Small intestine (tissue), 7 donors: Measurements from ENCODE around the gene RBM39. TPM values are rescaled to one million over a fixed set of nuclear protein-coding genes. Genes with fewer than 3 reads are reported as not detected.
"Not testable (repeated sequence)": the region's sequence is repeated elsewhere in the genome, so short reads cannot be mapped to it uniquely, and the experiment has no call there.

ENCODE experiments used
- DNase-seq, 2 donors: peaks; one replicate each; pipeline versions ENCODE4 v3.0.0 to v3.0.0-alpha.2; 2013
- FAIRE-seq: peaks from 2 replicates; lab custom pipeline; 2012; peaks lifted over from hg19 to GRCh38; lab: Jason Lieb, UNC
- H3K27ac ChIP-seq, 3 donors: one replicate each; pipeline ENCODE4 v1.5.1; 2013; ENCODE audit warnings: low read length in 2 of 3, mild to moderate bottlenecking in 2 of 3, control low read depth in 1 of 3, inconsistent platforms in 1 of 3, low read depth in 1 of 3, moderate library complexity in 1 of 3
- H3K27me3 ChIP-seq, 3 donors: one replicate each; pipeline ENCODE4 v1.6.1; 2013; ENCODE audit warnings: low read length in 3 of 3, inconsistent platforms in 1 of 3; ENCODE audit not compliant: control insufficient read depth in 3 of 3, insufficient read depth in 3 of 3
- H3K36me3 ChIP-seq, 3 donors: one replicate each; pipeline ENCODE4 v1.6.1; 2013; ENCODE audit warnings: low read length in 3 of 3, inconsistent platforms in 1 of 3, low read depth in 1 of 3, mild to moderate bottlenecking in 1 of 3, moderate library complexity in 1 of 3; ENCODE audit not compliant: control insufficient read depth in 3 of 3, insufficient read depth in 2 of 3
- H3K4me1 ChIP-seq, 3 donors: one replicate each; pipeline ENCODE4 v1.6.1; 2013; ENCODE audit warnings: low read length in 2 of 3, inconsistent platforms in 1 of 3, low read depth in 1 of 3, mild to moderate bottlenecking in 1 of 3, moderate library complexity in 1 of 3; ENCODE audit not compliant: control insufficient read depth in 3 of 3, insufficient read depth in 2 of 3
- H3K4me3 ChIP-seq, 3 donors: one replicate each; pipeline ENCODE4 v1.5.1; 2013; ENCODE audit warnings: low read length in 3 of 3, control low read depth in 1 of 3, inconsistent platforms in 1 of 3, low read depth in 1 of 3, mild to moderate bottlenecking in 1 of 3, moderate library complexity in 1 of 3
- H3K9me3 ChIP-seq, 2 donors: one replicate each; pipeline ENCODE4 v1.6.1; 2013; ENCODE audit warnings: low read depth in 1 of 2, low read length in 1 of 2; ENCODE audit not compliant: control insufficient read depth in 2 of 2, insufficient read depth in 1 of 2
- WGBS, 3 donors: extraction: QIAGEN DNeasy Blood & Tissue Kit; methylation state at CpG; one replicate each; pipeline ENCODE4 v1.1.7; 2013; 5-methylcytosine and 5-hydroxymethylcytosine counted together
- polyA plus RNA-seq, 4 donors: library from polyadenylated mRNA; stranded (reverse) in 3 of 4; unstranded in 1 of 4; fragments of 200-250 nt in 3 of 4; fragments of 120-200 nt in 1 of 4; gene quantifications; one replicate each; pipeline versions ENCODE4 v1.2.1 to v1.2.3, GENCODE V29; 2013
- donor health status: healthy with polysubstance abuse.
- donor health status: control.
- donor health status: control.
- donor health status: Bipolar disorder and iron deficiency.
- donor health status: healthy.

RBM39 gene
- polyA plus RNA-seq, 4 donors: 148 to 418 (median 215) TPM

- H3K9me3 ChIP-seq: no peaks in the 10 kb centered on the region
- peaks cover 23 to 50% (median 31%) of the 10 kb centered on the region in 3 donors for H3K36me3 ChIP-seq
- FAIRE-seq (no peak), DNase-seq (no peak)
- H3K4me1 ChIP-seq: peaks cover 0 to 2% (median 0%) of the 10 kb centered on the region in 3 donors
- no peaks in the 10 kb centered on the region for H3K27me3 ChIP-seq
- 77 to 82% (median 81%) methylated on average over 7 of the region's 7 CpGs for WGBS, 3 donors
- H3K4me3 ChIP-seq: no peak overlapping the region
- H3K27ac ChIP-seq: no peak overlapping the region
These were observed 12.7 kb downstream of the RBM39 start for GRCh38 chr20:35729283-35729807.

DNA sequence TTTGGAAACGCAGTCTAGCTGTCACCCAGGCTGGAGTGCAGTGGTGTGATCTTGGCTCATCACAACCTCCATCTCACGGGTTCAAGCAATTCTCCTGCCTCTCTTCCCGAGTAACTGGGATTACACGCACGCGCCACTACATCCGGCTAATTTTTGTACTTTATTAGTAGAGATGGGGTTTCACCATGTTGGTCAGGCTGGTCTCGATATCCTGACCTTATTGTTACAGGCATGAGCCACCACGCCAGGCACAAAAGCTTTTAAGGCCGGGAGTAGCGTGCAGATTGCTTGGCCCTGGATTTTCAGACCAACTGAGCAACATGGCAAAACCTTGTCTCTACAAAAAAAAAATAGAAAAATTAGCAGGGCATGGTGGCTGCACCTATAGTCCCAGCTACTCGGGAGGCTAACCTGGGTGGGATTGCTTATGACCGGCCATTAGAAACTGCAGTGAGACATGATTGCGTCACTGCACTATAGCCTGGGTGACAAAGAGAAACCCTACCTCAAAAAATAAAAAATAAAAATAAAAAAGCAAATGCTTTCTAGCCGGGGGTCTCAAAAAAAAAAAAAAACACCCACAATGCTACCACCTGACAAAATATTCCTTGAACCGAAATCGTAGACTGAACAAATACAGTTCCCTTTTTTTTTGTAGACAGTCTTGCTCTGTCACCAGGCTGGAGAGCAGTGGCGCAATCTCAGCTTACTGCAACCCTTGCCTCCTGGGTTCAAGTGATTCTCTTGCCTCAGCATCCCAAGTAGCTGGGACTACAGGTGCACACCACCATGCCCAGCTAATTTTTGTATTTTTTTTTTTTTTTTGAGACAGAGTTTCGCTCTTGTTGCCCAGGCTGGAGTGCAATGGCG is 15.0 kb downstream of the RBM39 start:
- Histone ChIP-seq H3K27ac (no peak overlapping the region), H3K36me3 (peaks cover 37 to 59% (median 38%) of the 10 kb centered on the region in 3 donors), H3K9me3 (no peaks in the 10 kb centered on the region), H3K4me1 (no peaks in the 10 kb centered on the region), H3K4me3 (no peak overlapping the region), H3K27me3 (no peaks in the 10 kb centered on the region)
- FAIRE-seq: no peak
- no peak for DNase-seq
- WGBS, 3 donors: 94 to 97% (median 94%) methylated on average over 19 to 20 of the region's 20 CpGs

GRCh38 chr20:35724321-35725230 is 17.5 kb downstream of the RBM39 start:
- FAIRE-seq: no peak
- DNase-seq: no peak
- H3K36me3 ChIP-seq: peaks cover 47 to 77% (median 52%) of the 10 kb centered on the region in 3 donors

DNA sequence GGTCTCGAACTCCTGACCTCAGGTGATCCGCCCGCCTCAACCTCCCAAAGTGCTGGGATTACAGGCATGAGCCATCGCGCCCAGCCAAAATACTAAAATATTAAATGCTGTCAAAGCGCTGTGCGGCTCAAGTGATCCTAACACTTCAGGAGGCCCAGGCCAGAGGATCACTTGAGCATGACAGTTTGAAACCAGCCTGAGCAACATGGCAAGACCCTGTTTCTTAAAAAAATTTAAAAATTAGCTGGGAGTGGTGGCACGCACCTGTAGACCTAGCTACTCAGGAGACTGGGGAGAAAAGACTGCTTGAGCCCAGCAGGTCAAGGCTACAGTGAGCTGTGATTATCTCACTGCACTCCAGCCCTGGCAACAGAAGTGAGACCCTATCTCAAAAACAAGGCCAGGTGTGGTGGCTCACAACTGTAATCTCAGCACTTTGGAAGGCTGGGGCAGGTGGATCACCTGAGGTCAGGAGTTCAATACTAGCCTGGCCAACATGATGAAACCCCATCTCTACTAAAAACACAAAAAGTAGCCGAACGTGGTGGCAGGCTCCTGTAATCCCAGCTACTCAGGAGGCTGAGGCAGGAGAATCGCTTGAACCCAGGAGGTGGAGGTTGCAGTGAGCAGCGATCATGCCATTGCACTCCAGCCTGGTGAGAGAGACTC is 18.3 kb downstream of the RBM39 start:
- DNase-seq, H3K4me3 ChIP-seq, H3K27me3 ChIP-seq, FAIRE-seq, H3K4me1 ChIP-seq, H3K9me3 ChIP-seq, H3K27ac ChIP-seq: not testable (repeated sequence)
- WGBS, 3 donors: 95 to 96% (median 95%) methylated on average over 12 of the region's 12 CpGs
- H3K36me3 ChIP-seq: peaks cover 46 to 84% (median 54%) of the 10 kb centered on the region in 3 donors

More at GRCh38 chr20:35724321-35725230, 17.5 kb downstream of the RBM39 start:
- no peaks in the 10 kb centered on the region for H3K4me1 ChIP-seq
- no peaks in the 10 kb centered on the region for H3K27me3 ChIP-seq
- H3K4me3 ChIP-seq: no peak overlapping the region
- no peaks in the 10 kb centered on the region for H3K9me3 ChIP-seq
- H3K27ac ChIP-seq: no peak overlapping the region
- 82 to 84% (median 84%) methylated on average over 13 of the region's 13 CpGs for WGBS, 3 donors

- peaks cover 47 to 84% (median 51%) of the 10 kb centered on the region in 3 donors for H3K36me3 ChIP-seq
- H3K4me1 ChIP-seq, H3K27ac ChIP-seq, H3K4me3 ChIP-seq, H3K27me3 ChIP-seq, H3K9me3 ChIP-seq, DNase-seq, FAIRE-seq: not testable (repeated sequence)
- WGBS, 3 donors: 86 to 90% (median 88%) methylated on average over 4 of the region's 4 CpGs
These were observed 18.8 kb downstream of the RBM39 start for GRCh38 chr20:35723275-35723639.

DNA sequence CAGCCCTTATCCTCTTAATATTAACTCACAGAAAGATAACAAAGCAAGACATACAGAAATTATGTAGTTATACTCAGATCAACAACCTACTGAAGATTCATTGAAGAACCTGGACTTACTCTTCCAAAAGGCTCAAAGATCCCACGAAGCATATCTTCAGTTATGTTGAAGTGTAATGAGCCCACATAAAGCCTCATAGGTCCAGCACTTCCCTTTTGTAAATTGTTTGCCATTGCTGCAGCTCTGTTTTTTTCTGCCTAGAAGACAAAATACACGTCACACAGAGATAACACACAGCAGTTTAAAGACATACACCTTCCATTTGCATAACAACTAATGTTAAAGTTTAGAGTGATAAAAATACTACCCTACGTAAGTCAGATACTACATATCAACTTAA is 20.4 kb downstream of the RBM39 start:
- Histone ChIP-seq H3K27ac (no peak overlapping the region), H3K4me1 (no peaks in the 10 kb centered on the region), H3K9me3 (no peaks in the 10 kb centered on the region), H3K27me3 (no peaks in the 10 kb centered on the region), H3K36me3 (peaks cover 50 to 83% (median 52%) of the 10 kb centered on the region in 3 donors), H3K4me3 (no peak overlapping the region)
- no peak for FAIRE-seq
- WGBS, 3 donors: 74 to 80% (median 80%) methylated on average over 3 of the region's 3 CpGs
- DNase-seq: no peak

DNA sequence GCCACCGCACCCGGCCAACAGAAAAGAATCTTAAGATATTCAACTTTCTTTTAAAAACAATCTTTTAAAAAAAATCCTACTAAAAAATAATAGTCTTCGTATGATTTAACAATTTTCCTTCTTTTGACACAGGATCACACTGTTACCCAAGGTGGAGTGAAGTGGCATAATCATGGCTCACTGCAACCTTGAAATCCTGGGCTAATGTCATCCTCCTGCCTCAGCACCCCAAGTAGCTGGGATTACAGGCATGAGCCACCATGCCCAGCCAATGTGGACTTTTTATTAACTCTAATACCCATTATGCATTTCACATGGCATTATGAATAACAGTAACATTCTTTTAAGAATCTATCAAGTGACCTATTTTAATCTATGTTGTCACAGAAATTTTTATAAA is 20.8 kb downstream of the RBM39 start:
- peaks cover 49 to 81% (median 53%) of the 10 kb centered on the region in 3 donors for H3K36me3 ChIP-seq
- no peaks in the 10 kb centered on the region for H3K27me3 ChIP-seq
- no peaks in the 10 kb centered on the region for H3K4me1 ChIP-seq
- DNase-seq (no peak), FAIRE-seq (no peak)
- H3K27ac ChIP-seq: no peak overlapping the region
- no peak overlapping the region for H3K4me3 ChIP-seq
- no peaks in the 10 kb centered on the region for H3K9me3 ChIP-seq
- WGBS, 3 donors: 93 to 99% (median 94%) methylated on average over 3 of the region's 3 CpGs
